SK-N-SH treated with all-trans-retinoic acid at 6 μM for 48 hours (cell line): Measurements from ENCODE around the gene RNPS1.
A peak's percentile ranks its signal among the peaks of the same experiment; 100 is the strongest.

ENCODE experiments used
- ATAC-seq: fragments of 200-7000 bp; cut with Tn5 transposase; 3 replicates; pipeline ENCODE4 v1.9.1; 2020; ENCODE audit warnings: mild to moderate bottlenecking, moderate library complexity
- ARNTL ChIP-seq: fragments of 450-650 bp; formaldehyde crosslinking; IDR thresholded peaks from 2 replicates; pipeline ENCODE4 v1.5.0; 2020; ENCODE audit warnings: low read depth, mild to moderate bottlenecking, moderate library complexity, borderline replicate concordance
- BACH2 ChIP-seq: fragments of 250-450 bp; sonication (Bioruptor Pico); IDR thresholded peaks from 2 replicates; pipeline ENCODE4 v1.9.0; 2021; ENCODE audit warnings: mild to moderate bottlenecking, borderline replicate concordance
- CSDC2 ChIP-seq: fragments of 250-450 bp; sonication (Bioruptor Pico); IDR thresholded peaks from 2 replicates; pipeline ENCODE4 v1.5.0; 2020; ENCODE audit warnings: mild to moderate bottlenecking, moderate library complexity
- ESRRG ChIP-seq: fragments of 250-450 bp; sonication (Bioruptor Pico); IDR thresholded peaks from 2 replicates; pipeline ENCODE4 v1.6.1; 2021; ENCODE audit warnings: mild to moderate bottlenecking
- GLIS3 ChIP-seq: fragments of 250-450 bp; sonication (Bioruptor Pico); IDR thresholded peaks from 2 replicates; pipeline ENCODE4 v1.5.0; 2020; ENCODE audit warnings: mild to moderate bottlenecking, moderate library complexity
- ISL1 ChIP-seq: fragments of 250-450 bp; sonication (Bioruptor Pico); IDR thresholded peaks from 2 replicates; pipeline ENCODE4 v2.1.2; 2022; ENCODE audit warnings: mild to moderate bottlenecking, moderate library complexity
- OSR1 ChIP-seq: fragments of 250-450 bp; sonication (Bioruptor Pico); IDR thresholded peaks from 2 replicates; pipeline ENCODE4 v1.8.0; 2022; ENCODE audit warnings: moderate library complexity, mild to moderate bottlenecking, inconsistent platforms
- RARB ChIP-seq: fragments of 250-450 bp; sonication (Bioruptor Pico); IDR thresholded peaks from 2 replicates; pipeline ENCODE4 v1.8.0; 2021; ENCODE audit warnings: mild to moderate bottlenecking, moderate library complexity
- SNAI2 ChIP-seq: fragments of 250-450 bp; sonication (Bioruptor Pico); IDR thresholded peaks from 2 replicates; pipeline ENCODE4 v1.5.0; 2020; ENCODE audit warnings: mild to moderate bottlenecking, moderate library complexity
- ZFP3 ChIP-seq: fragments of 250-450 bp; sonication (Bioruptor Pico); IDR thresholded peaks from 2 replicates; pipeline ENCODE4 v1.5.0; 2020; ENCODE audit warnings: mild to moderate bottlenecking, moderate library complexity
- ZFP30 ChIP-seq: fragments of 450-650 bp; formaldehyde crosslinking; IDR thresholded peaks from 2 replicates; pipeline ENCODE4 v1.5.0; 2022; ENCODE audit warnings: mild to moderate bottlenecking, moderate library complexity
- ZNF565 ChIP-seq: fragments of 450-650 bp; formaldehyde crosslinking; conservative IDR thresholded peaks from 2 replicates; pipeline ENCODE4 v1.5.0; 2020; ENCODE audit warnings: low read depth, mild to moderate bottlenecking, moderate library complexity
- ZNF70 ChIP-seq: fragments of 450-650 bp; formaldehyde crosslinking; IDR thresholded peaks from 2 replicates; pipeline ENCODE4 v1.5.0; 2020; ENCODE audit warnings: mild to moderate bottlenecking, moderate library complexity
- TF ChIP-seq, protein P1 (sequence below): fragments of 250-450 bp; sonication (Bioruptor Pico); IDR thresholded peaks from 2 replicates; pipeline ENCODE4 v1.5.1; 2020; ENCODE audit warnings: low read depth, mild to moderate bottlenecking, moderate library complexity
- TF ChIP-seq, protein P2 (sequence below): fragments of 250-450 bp; sonication (Bioruptor Pico); IDR thresholded peaks from 2 replicates; pipeline ENCODE4 v1.5.1; 2021; ENCODE audit warnings: mild to moderate bottlenecking, moderate library complexity
- TF ChIP-seq, protein P3 (sequence below): fragments of 250-450 bp; sonication (Bioruptor Pico); IDR thresholded peaks from 2 replicates; pipeline ENCODE4 v1.8.0; 2021; ENCODE audit warnings: low read depth, mild to moderate bottlenecking, moderate library complexity, borderline replicate concordance
- TF ChIP-seq, protein P4 (sequence below): fragments of 250-450 bp; sonication (Bioruptor Pico); IDR thresholded peaks from 2 replicates; pipeline ENCODE4 v1.8.0; 2020; ENCODE audit warnings: mild to moderate bottlenecking, moderate library complexity, borderline replicate concordance

The RNPS1 gene

DNA sequence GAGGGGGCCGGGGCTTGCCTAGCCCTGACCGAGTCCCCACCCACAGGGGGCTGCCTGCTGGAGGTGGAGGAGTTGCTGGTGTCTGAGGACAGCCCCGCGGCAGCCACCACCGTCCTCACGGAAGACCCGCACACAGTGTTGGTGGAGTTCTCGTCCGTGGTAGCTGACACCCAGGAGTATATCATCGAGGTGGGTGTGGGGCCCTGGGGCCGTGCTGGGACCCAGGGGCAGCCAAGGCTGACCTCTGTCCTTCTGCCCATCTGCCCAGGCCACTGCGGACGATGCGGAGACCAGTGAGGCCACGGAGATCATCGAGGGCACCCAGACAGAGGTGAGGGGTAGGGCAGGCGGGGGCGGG, 33.1 kb downstream of the RNPS1 start:
- no peak for ATAC-seq
- no peak for TF ChIP-seq SNAI2 (CRISPR knock-in tag)
- TF ChIP-seq BACH2: no peak
- TF ChIP-seq ZNF565 (CRISPR knock-in tag): no peak
- TF ChIP-seq OSR1 (CRISPR knock-in tag): no peak
- no peak for TF ChIP-seq ZFP30 (CRISPR knock-in tag)
- TF ChIP-seq ZNF70 (CRISPR knock-in tag): no peak

DNA sequence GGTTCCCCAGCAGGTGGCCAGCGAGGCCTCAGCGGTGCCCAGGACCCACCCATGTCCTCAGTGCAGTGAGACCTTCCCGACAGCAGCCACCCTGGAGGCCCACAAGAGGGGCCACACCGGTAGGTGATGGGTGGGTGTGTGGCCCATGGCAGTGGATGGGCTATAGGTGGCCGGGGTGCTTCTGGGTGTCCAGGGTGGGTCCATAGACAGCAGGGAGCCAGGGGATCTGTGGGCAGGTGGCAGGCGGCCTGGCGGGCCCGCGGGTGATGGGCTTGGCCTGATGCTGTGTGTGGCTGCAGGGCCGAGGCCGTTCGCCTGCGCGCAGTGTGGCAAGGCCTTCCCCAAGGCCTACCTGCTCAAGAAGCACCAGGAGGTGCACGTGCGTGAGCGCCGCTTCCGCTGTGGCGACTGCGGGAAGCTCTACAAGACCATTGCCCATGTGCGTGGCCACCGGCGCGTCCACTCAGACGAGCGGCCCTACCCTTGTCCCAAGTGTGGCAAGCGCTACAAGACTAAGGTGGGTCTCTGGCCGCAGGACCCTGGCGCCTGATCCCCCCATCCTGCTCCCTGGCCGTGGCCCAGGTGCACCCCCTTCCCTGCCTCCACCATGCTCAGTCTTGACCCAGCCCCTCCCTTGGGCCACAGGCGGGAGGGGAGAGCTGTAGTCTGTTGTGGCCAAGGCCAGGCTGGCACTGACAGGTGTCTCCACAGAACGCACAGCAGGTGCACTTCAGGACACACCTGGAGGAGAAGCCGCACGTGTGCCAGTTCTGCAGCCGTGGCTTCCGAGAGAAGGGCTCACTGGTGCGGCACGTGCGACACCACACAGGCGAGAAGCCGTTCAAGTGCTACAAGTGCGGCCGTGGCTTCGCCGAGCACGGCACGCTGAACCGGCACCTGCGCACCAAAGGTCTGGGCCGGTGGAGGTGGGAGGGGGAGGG, 33.8 kb downstream of the RNPS1 start:
- peak; percentile 4; the same call in 1 of the 3 replicates for ATAC-seq
- no peak for TF ChIP-seq ZFP30 (CRISPR knock-in tag)
- no peak for TF ChIP-seq SNAI2 (CRISPR knock-in tag)
- TF ChIP-seq BACH2: no peak
- no peak for TF ChIP-seq ZFP3 (CRISPR knock-in tag)
- no peak for TF ChIP-seq CSDC2 (CRISPR knock-in tag)
- TF ChIP-seq, protein P1, sequence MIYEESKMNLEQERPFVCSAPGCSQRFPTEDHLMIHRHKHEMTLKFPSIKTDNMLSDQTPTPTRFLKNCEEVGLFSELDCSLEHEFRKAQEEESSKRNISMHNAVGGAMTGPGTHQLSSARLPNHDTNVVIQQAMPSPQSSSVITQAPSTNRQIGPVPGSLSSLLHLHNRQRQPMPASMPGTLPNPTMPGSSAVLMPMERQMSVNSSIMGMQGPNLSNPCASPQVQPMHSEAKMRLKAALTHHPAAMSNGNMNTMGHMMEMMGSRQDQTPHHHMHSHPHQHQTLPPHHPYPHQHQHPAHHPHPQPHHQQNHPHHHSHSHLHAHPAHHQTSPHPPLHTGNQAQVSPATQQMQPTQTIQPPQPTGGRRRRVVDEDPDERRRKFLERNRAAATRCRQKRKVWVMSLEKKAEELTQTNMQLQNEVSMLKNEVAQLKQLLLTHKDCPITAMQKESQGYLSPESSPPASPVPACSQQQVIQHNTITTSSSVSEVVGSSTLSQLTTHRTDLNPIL (CRISPR knock-in tag): no peak
- TF ChIP-seq ISL1: no peak
- no peak for TF ChIP-seq GLIS3 (CRISPR knock-in tag)

DNA sequence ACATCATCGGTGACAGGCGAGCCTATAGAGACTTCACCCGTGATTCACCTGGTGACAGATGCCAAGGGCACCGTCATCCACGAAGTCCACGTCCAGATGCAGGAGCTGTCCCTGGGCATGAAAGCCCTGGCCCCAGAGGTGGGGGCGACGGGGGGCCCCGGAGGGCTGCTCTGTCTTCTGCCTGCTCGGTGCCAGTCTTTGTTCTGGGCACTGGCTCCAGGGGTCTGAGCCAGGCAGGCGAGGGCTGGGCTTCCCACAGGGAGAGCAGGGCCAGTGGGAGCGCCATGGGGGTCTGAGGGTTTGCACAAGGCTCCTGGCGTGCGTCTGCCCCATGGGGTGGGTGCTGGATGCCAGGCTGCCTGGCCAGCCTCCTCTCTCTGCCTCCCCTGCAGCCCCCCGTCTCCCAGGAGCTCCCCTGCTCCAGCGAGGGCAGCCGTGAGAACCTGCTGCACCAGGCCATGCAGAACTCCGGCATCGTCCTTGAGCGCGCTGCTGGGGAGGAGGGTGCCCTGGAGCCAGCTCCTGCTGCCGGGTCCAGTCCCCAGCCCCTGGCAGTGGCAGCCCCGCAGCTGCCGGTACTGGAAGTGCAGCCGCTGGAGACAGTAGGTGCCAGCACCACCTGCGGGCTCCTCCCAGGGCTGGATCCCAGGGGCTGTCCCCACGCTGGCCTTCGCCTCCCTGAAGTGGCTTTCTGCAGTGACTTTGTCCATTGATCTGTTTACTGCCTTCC, 34.7 kb downstream of the RNPS1 start:
- TF ChIP-seq, protein P2, sequence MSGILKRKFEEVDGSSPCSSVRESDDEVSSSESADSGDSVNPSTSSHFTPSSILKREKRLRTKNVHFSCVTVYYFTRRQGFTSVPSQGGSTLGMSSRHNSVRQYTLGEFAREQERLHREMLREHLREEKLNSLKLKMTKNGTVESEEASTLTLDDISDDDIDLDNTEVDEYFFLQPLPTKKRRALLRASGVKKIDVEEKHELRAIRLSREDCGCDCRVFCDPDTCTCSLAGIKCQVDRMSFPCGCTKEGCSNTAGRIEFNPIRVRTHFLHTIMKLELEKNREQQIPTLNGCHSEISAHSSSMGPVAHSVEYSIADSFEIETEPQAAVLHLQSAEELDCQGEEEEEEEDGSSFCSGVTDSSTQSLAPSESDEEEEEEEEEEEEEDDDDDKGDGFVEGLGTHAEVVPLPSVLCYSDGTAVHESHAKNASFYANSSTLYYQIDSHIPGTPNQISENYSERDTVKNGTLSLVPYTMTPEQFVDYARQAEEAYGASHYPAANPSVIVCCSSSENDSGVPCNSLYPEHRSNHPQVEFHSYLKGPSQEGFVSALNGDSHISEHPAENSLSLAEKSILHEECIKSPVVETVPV: no peak
- TF ChIP-seq OSR1 (CRISPR knock-in tag) (no peak), ZFP3 (CRISPR knock-in tag) (no peak)
- TF ChIP-seq, protein P3, sequence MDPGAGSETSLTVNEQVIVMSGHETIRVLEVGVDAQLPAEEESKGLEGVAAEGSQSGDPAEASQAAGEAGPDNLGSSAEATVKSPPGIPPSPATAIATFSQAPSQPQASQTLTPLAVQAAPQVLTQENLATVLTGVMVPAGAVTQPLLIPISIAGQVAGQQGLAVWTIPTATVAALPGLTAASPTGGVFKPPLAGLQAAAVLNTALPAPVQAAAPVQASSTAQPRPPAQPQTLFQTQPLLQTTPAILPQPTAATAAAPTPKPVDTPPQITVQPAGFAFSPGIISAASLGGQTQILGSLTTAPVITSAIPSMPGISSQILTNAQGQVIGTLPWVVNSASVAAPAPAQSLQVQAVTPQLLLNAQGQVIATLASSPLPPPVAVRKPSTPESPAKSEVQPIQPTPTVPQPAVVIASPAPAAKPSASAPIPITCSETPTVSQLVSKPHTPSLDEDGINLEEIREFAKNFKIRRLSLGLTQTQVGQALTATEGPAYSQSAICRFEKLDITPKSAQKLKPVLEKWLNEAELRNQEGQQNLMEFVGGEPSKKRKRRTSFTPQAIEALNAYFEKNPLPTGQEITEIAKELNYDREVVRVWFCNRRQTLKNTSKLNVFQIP (CRISPR knock-in tag): no peak
- TF ChIP-seq, protein P4, sequence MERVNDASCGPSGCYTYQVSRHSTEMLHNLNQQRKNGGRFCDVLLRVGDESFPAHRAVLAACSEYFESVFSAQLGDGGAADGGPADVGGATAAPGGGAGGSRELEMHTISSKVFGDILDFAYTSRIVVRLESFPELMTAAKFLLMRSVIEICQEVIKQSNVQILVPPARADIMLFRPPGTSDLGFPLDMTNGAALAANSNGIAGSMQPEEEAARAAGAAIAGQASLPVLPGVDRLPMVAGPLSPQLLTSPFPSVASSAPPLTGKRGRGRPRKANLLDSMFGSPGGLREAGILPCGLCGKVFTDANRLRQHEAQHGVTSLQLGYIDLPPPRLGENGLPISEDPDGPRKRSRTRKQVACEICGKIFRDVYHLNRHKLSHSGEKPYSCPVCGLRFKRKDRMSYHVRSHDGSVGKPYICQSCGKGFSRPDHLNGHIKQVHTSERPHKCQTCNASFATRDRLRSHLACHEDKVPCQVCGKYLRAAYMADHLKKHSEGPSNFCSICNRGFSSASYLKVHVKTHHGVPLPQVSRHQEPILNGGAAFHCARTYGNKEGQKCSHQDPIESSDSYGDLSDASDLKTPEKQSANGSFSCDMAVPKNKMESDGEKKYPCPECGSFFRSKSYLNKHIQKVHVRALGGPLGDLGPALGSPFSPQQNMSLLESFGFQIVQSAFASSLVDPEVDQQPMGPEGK (CRISPR knock-in tag): no peak
- TF ChIP-seq, all 23 proteins: peak for 0
- ATAC-seq: no peak

DNA sequence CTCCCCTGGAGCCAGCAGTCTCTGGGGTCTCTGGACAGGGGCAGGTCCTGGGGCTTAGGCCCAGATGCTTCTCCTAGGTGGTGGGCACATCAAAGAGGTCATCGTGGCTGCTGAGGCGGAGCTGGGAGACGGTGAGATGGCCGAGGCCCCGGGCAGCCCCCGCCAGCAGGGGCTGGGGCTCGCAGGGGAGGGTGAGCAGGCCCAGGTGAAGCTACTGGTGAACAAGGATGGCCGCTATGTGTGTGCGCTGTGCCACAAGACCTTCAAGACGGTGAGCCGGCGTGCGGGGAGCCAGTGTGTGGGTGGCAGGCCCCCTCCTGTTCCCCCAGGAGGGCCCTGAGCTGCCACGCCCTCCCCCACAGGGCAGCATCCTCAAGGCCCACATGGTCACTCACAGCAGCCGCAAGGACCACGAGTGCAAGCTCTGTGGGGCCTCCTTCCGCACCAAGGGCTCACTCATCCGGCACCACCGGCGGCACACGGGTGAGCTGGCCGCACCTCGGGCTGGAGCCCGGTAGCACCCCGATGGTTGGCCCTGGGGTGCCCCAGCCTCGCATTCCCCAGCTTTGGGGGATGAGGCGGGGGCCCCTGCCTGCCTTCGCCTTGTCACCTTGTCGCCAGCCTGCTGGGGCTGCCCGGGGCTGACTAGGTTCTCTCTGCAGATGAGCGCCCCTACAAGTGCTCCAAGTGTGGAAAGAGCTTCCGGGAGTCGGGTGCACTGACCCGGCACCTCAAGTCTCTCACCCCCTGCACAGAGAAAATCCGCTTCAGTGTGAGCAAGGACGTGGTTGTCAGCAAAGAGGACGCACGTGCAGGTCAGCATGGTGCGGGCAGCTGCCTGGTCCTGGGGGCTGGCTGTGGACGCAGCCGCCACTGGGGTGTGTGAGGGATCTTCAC, 35.6 kb downstream of the RNPS1 start:
- ATAC-seq: no peak
- TF ChIP-seq RARB (CRISPR knock-in tag) (no peak), CSDC2 (CRISPR knock-in tag) (no peak), ZFP30 (CRISPR knock-in tag) (no peak), ISL1 (no peak), ARNTL (CRISPR knock-in tag) (no peak), ZNF70 (CRISPR knock-in tag) (no peak), ESRRG (no peak)
- TF ChIP-seq, protein P4 (CRISPR knock-in tag): no peak
- TF ChIP-seq, protein P2: no peak
- TF ChIP-seq, protein P3 (CRISPR knock-in tag): no peak
- TF ChIP-seq, protein P1 (CRISPR knock-in tag): no peak
